Ovary (tissue), 9 donors: Measurements from ENCODE around the gene WDR5B. TPM values are rescaled to one million over a fixed set of nuclear protein-coding genes. Genes with fewer than 3 reads are reported as not detected.
"Not testable (repeated sequence)": the region's sequence is repeated elsewhere in the genome, so short reads cannot be mapped to it uniquely, and the experiment has no call there.

ENCODE experiments used
- DNase-seq, 5 donors: peaks; one replicate each; pipeline ENCODE4 v3.0.0-alpha.2; 2019 to 2020
- H3K27ac ChIP-seq, 2 donors: fragments of 200-600 bp; one replicate each; pipeline versions ENCODE4 v1.5.1 to v1.8.0; 2019 to 2022
- H3K27me3 ChIP-seq: fragments of 200-600 bp; one replicate; pipeline ENCODE4 v1.8.0; 2022
- H3K36me3 ChIP-seq: fragments of 200-600 bp; sonication (generic); one replicate; pipeline ENCODE4 v1.5.1; 2019
- H3K4me1 ChIP-seq: one replicate; pipeline ENCODE4 v1.8.1; 2013; ENCODE audit warnings: mild to moderate bottlenecking, moderate library complexity; ENCODE audit not compliant: insufficient read depth
- H3K4me3 ChIP-seq: fragments of 200-600 bp; sonication (generic); one replicate; pipeline ENCODE4 v1.5.1; 2017
- H3K9me3 ChIP-seq, 2 donors: fragments of 200-600 bp in 1 of 2; sonication (generic) in 1 of 2; one replicate each; pipeline versions ENCODE4 v1.5.1 to v1.8.1; 2013 to 2019; ENCODE audit warnings: mild to moderate bottlenecking in 1 of 2, moderate library complexity in 1 of 2
- EP300 ChIP-seq: sonication (generic); formaldehyde crosslinking; IDR thresholded peaks from one replicate; pipeline ENCODE4 v1.6.1; 2017; ENCODE audit warnings: antibody characterized with exemption
- POLR2A ChIP-seq: fragments of 450-650 bp; IDR thresholded peaks from one replicate; pipeline ENCODE4 v1.6.1; 2017; ENCODE audit warnings: antibody characterized with exemption, mild to moderate bottlenecking, moderate library complexity
- WGBS, 3 donors: extraction: QIAGEN DNeasy Blood & Tissue Kit in 1 of 3; methylation state at CpG; one replicate each; pipeline versions ENCODE4 v1.1.5 to v1.1.7; 2013 to 2017; 5-methylcytosine and 5-hydroxymethylcytosine counted together
- intact Hi-C, 4 donors: fragments of 100-400 bp; cut with DNase I; formaldehyde crosslinking; loops; one replicate each; pipeline versions ENCODE4 v1.11.0 to v1.15.1; 2022 to 2023
- polyA plus RNA-seq, 2 donors: library from polyadenylated mRNA; stranded (reverse); fragments of 200-250 nt in 1 of 2; fragments of 350-450 nt in 1 of 2; fragmentation: Illumina TruSeq in 1 of 2; extraction: RNeasy Lipid Tissue Mini Kit (QIAGEN cat#74804) in 1 of 2; gene quantifications; one replicate each; pipeline ENCODE4 v1.2.3, GENCODE V29; 2013 to 2014
- total RNA-seq, 7 donors: library from RNA; depleted of rRNA in 2 of 7; stranded (reverse); fragments of >200 nt in 2 of 7; fragmentation: NEBNext Ultra II Directional in 3 of 7; extraction: Animal tissue kit (Norgen Biotek cat#: 25700) in 3 of 7; gene quantifications; one replicate each; pipeline versions ENCODE4 v1.1.0 to v1.2.4, GENCODE V29; 2016 to 2023
- TF ChIP-seq, protein P1 (sequence below), 3 donors: fragments of 450-650 bp in 2 of 3; fragments of 200-600 bp in 1 of 3; IDR thresholded peaks; one replicate each; pipeline versions ENCODE4 v1.5.1 to v1.8.0; 2016 to 2022; ENCODE audit warnings: antibody characterized with exemption in 3 of 3, mild to moderate bottlenecking in 1 of 3
- donor health status: DM: no; HTN: no; CAD: no; lungs with moderate emphysema.
- donor health status: DM: no; HTN: no; CAD: no.
- donor health status: Bipolar disorder and iron deficiency.
- donor health status: DM: yes; HTN: yes; CAD: no.
- donor health status: DM: no; HTN: no; CAD: no.
- donor health status: DM: yes; HTN: yes; CAD: no.

The WDR5B gene
- total and polyA plus RNA-seq, 9 donors, result 2.3 to 6.3 (median 5.7) TPM

DNA sequence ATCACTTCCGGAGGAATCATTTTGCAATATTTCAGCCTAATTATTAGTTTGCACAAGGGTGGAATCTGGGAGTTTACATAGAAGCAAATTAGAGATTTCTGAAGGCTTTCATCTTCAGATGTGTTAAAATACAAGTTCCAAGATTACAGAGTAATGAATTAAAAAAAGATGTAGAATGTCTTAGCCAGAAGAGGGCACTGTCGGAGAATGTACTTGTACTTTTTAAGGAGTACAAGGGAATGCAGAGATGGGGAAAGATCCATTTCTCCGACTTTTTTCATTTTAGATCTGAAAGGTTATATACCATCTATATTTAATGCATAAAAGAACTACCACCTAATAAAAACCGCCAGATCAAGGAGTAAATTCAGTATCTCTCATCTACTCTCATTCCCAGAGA is 43.1 kb upstream of the WDR5B start:
- Histone ChIP-seq H3K36me3 (no peaks in the 10 kb centered on the region), H3K27me3 (no peaks in the 10 kb centered on the region), H3K4me3 (no peak overlapping the region), H3K9me3 (no peaks in the 10 kb centered on the region), H3K27ac (no peak overlapping the region), H3K4me1 (no peaks in the 10 kb centered on the region)
- 47 to 53% (median 52%) methylated on average over 4 of the region's 4 CpGs for WGBS, 3 donors
- intact Hi-C loops, result no loop called here
- DNase-seq, result no peak
- TF ChIP-seq, protein P1, sequence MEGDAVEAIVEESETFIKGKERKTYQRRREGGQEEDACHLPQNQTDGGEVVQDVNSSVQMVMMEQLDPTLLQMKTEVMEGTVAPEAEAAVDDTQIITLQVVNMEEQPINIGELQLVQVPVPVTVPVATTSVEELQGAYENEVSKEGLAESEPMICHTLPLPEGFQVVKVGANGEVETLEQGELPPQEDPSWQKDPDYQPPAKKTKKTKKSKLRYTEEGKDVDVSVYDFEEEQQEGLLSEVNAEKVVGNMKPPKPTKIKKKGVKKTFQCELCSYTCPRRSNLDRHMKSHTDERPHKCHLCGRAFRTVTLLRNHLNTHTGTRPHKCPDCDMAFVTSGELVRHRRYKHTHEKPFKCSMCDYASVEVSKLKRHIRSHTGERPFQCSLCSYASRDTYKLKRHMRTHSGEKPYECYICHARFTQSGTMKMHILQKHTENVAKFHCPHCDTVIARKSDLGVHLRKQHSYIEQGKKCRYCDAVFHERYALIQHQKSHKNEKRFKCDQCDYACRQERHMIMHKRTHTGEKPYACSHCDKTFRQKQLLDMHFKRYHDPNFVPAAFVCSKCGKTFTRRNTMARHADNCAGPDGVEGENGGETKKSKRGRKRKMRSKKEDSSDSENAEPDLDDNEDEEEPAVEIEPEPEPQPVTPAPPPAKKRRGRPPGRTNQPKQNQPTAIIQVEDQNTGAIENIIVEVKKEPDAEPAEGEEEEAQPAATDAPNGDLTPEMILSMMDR (IDR thresholded peaks at IDR 0.05), result peak in 1 of 3 donors; percentile 11
- TF ChIP-seq POLR2A, result no peak

DNA sequence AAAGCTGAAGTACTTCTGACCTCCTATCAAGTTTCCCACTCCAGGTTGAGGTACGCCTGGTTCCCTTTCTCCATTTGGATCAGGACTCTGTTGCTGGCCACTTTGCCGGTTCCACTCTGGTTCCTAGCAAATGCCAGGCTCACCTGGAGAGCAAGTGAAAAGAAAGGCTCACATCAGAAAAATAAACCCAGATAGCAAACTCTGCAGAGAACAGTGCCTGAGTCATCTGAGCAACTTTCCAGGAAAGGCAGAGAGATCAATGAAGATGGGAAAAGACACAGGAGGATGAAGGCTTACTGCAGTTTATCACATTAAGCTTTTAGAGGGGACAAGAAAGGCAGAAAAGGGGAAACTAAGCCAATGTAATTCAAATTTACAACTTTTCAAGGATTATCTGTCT is 41.8 kb upstream of the WDR5B start:
- intact Hi-C loops, result no loop called here
- Histone ChIP-seq H3K36me3 (no peaks in the 10 kb centered on the region), H3K4me1 (no peaks in the 10 kb centered on the region), H3K27me3 (no peaks in the 10 kb centered on the region), H3K4me3 (no peak overlapping the region), H3K9me3 (no peaks in the 10 kb centered on the region), H3K27ac (no peak overlapping the region)
- TF ChIP-seq EP300 (no peak), POLR2A (no peak)
- TF ChIP-seq, protein P1 (IDR thresholded peaks at IDR 0.05), result no peak
- 91 to 97% (median 96%) methylated on average over 2 of the region's 2 CpGs for WGBS, 3 donors
- no peak for DNase-seq

DNA sequence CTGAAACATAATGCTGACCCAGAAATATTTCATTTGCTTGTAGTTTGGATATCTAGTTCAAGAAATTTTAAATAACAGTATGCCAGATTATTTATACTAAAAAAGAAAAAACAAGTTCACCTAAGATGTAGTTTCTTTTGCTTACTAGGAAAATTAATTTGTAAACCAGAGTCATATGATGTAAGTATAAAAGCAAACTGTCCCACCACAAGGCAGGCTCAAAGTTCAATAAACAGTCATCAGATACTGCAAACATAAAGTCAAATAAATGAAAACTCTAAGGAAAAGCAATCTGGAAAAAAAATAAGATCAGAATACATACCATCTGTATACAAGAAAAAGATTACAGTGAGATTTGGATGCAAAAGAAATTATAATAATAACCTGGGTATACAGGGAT is 40.2 kb upstream of the WDR5B start:
- Histone ChIP-seq H3K4me3 (no peak overlapping the region), H3K4me1 (no peaks in the 10 kb centered on the region), H3K9me3 (no peaks in the 10 kb centered on the region), H3K27me3 (no peaks in the 10 kb centered on the region), H3K27ac (no peak overlapping the region), H3K36me3 (no peaks in the 10 kb centered on the region)
- TF ChIP-seq, protein P1 (IDR thresholded peaks at IDR 0.05), result no peak
- TF ChIP-seq EP300, result no peak
- TF ChIP-seq POLR2A, result no peak
- no peak for DNase-seq
- intact Hi-C loops, result no loop called here

DNA sequence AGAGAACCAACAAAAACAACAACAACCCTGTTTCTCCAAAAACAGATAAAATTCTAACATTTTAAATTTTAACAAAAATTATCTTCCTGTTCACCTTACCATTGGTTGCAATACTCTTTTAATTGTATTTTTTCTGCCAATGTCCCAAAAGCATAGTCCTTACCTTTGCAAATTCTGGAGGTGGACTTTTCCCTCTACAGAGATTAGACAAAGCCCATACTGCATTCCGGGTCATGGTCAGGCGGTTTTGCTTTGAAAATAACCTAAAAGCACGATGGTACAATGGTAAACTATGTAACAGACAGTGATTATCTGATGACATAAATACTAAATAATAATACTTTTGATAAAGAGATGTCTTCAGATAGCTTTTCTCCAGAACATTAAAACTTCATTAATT is 35.5 kb upstream of the WDR5B start:
- intact Hi-C loops, result no loop called here
- Histone ChIP-seq H3K36me3 (no peaks in the 10 kb centered on the region), H3K9me3 (no peaks in the 10 kb centered on the region), H3K4me3 (no peak overlapping the region), H3K27me3 (no peaks in the 10 kb centered on the region), H3K27ac (no peak overlapping the region), H3K4me1 (no peaks in the 10 kb centered on the region)
- TF ChIP-seq, protein P1 (IDR thresholded peaks at IDR 0.05), result no peak
- no peak for TF ChIP-seq EP300
- no peak for TF ChIP-seq POLR2A
- WGBS, 3 donors, result 74 to 82% (median 82%) methylated on average over 3 of the region's 3 CpGs
- DNase-seq, result no peak

DNA sequence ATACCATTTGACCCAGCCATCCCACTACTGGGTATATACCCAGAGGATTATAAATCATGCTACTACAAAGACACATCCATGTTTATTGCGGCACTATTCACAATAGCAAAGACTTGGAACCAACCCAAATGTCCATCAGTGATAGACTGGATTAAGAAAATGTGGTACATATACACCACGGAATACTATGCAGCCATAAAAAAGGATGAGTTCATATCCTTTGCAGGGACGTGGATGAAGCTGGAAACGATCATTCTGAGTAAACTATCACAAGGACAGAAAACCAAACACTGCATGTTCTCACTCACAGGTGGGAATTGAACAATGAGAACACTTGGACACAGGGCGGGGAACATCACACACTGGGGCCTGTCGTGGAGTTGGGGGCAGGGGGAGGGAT is 32.4 kb upstream of the WDR5B start:
- H3K36me3 ChIP-seq, H3K9me3 ChIP-seq: not testable (repeated sequence)

DNA sequence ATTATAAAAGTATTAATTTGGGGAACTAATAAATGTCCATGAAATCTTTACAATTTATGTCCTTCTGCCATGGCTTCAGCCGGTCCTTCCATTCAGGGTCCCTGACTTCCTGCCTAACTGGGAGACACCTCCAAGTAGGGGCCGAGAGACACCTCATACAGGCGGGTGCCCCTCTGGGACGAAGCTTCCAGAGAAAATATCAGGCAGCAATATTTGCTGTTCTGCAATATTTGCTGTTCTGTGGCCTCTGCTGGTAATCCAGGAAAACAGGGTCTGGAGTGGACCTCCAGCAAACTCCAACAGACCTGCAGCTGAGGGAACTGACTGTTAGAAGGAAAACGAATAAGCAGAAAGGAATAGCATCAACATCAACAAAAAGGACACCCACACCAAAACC is 28.6 kb upstream of the WDR5B start:
- H3K4me3 ChIP-seq, H3K27ac ChIP-seq, H3K9me3 ChIP-seq, DNase-seq, H3K27me3 ChIP-seq, H3K36me3 ChIP-seq, H3K4me1 ChIP-seq, intact Hi-C loops: not testable (repeated sequence)
- 95 to 97% (median 97%) methylated on average over 5 of the region's 5 CpGs for WGBS, 3 donors

More for the DNA sequence above, 32.4 kb upstream of the WDR5B start:
- H3K27ac ChIP-seq, H3K4me3 ChIP-seq, H3K27me3 ChIP-seq, intact Hi-C loops, H3K4me1 ChIP-seq, DNase-seq: not testable (repeated sequence)
- WGBS, 3 donors, result 93 to 97% (median 96%) methylated on average over 6 of the region's 6 CpGs

DNA sequence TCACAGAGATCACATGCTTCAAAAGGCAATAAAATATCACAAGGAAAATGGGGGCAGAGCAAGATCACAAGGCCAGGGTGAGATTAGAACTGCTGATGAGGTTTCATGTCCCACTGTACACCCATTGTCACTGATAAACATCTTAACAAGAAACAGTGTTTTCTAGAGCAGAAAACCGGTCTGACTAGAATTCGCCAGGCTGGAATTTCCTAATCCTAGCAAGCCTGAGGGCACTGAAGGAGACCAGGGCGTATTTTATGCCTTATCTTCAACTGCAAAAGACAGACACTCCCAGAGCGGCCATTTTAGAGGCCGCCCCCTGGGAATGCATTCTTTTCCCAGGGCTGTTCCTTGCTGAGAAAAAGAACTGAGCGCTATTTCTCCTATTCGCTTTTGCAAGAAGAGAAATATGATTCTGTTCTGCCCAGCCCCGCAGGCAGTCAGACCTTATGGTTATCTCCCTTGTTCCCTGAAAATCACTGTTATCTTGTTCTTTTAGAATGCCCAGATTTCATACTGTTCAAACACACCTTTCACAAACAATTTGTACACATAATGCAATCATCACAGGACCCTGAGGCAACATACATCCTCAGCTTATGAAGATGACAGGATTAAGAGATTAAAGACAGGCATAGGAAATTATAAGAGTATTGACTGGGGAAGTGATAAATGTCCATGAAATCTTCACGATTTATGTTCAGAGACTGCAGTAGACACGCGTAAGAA is 28.1 kb upstream of the WDR5B start:
- H3K9me3 ChIP-seq, intact Hi-C loops, H3K27me3 ChIP-seq, H3K4me1 ChIP-seq, H3K4me3 ChIP-seq, H3K27ac ChIP-seq, DNase-seq, H3K36me3 ChIP-seq: not testable (repeated sequence)
- WGBS, 3 donors, result 90 to 95% (median 91%) methylated on average over 11 of the region's 11 CpGs
